ENCODE data around the gene B4GALT1.
A peak's percentile ranks its signal among the peaks of the same experiment; 100 is the strongest.
"Not testable (repeated sequence)": the region's sequence is repeated elsewhere in the genome, so short reads cannot be mapped to it uniquely, and the experiment has no call there.

B4GALT1 gene

DNA sequence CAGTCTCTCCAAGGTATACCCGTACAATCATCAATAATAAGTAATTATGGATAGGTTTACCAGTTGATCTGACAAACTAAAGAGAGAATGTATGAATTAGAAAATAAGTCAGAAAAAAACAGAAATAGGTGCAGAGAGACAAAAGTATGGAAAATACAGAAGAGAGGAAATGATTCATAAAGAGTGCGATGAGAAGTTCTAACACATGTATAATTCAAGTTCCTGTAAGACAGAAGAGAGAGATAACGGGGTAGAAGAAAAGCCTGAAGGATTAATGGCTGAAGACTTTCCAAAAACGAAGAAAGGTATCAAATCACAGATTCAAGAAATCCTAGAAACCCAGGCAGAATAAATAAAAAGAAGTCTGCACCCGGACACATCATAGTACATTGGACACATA is 74.5 kb downstream of the B4GALT1 start:
- DNase-seq, result no peak

DNA sequence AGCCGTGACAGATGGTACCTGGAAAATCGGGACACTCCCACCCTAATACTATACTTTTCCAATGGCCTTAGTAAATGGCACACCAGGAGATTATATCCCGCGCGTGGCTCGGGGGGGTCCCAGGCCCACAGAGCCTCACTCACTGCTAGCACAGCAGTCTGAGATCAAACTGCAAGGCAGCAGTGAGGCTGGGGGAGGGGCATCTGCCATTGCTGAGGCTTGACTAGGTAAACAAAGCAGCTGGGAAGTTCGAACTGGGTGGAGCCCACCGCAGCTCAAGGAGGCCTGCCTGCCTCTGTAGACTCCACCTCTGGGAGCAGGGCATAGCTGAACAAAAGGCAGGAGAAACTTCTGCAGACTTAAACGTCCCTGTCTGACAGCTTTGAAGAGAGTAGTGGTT is 81.5 kb downstream of the B4GALT1 start:
- DNase-seq, result not testable (repeated sequence)

GRCh38 chr9:33082538-33083326 is 84.4 kb downstream of the B4GALT1 start:
- DNase-seq, result no peak

DNA sequence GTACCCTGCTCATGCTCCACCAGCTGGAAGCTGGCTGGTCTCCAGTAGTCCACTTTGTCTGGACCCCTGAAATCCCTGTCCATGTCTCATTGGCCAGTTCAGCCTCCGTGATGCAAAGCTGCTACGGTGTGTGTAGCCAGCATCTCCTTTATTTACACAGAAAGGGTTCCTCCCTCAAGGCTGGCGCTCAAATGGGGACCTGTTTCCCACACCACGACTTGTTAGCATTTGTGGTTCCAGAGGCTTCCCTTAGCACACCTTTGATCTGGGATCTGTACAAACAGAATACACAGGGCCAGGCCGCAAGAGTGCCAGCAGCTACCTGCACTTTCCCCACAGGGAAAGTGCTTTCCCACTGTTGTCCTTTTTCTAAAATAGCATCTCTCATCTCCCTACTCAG is 85.0 kb downstream of the B4GALT1 start:
- DNase-seq, result no peak

DNA sequence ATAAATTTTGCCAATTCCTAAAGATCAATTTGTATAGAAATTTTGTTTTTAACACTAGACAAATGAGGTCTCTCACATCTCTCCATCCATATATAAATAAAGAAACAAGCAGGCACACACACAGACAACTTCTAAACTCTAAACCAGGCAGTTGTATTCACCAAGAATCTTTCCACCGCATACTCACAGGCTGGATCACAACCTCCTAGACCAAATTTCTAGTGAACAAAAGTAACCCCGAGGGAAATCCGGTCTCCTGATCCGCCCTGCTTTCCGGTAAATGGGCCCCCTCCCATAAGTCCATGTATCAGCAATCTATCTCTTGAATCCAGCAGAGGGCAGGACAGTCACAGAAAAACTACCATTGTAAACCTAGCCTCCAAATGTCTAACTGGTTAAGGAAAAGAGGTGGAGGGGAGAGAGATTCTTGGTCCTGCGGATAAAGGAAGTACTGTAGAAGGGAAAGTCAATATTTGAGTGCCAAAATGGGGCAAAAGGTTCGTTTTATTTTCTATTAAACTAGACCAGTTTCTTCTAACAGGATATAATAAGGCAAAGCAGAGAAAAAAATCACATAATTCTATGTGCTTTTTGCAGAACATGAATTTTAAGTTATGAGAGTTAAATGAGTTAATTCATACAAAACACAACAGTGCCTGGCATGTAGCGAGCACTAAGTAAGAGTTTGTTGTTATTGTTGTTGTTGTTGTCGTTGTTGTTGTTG is 85.8 kb downstream of the B4GALT1 start:
- DNase-seq, result peak; percentile 77

GRCh38 chr9:33080534-33080933 is 86.6 kb downstream of the B4GALT1 start:
- DNase-seq, result no peak

GRCh38 chr9:33076046-33077004 is 90.8 kb downstream of the B4GALT1 start, which contains the start of gene SMU1:
Gene SMU1, minus strand, starts transcription at chr9:33076674. Its CDS starts 66 bp downstream, at chr9:33076608.
- peak; percentile 98 for DNase-seq

- DNase-seq, result no peak
Measured at GRCh38 chr9:33068991-33069390, 98.1 kb downstream of the B4GALT1 start.

DNA sequence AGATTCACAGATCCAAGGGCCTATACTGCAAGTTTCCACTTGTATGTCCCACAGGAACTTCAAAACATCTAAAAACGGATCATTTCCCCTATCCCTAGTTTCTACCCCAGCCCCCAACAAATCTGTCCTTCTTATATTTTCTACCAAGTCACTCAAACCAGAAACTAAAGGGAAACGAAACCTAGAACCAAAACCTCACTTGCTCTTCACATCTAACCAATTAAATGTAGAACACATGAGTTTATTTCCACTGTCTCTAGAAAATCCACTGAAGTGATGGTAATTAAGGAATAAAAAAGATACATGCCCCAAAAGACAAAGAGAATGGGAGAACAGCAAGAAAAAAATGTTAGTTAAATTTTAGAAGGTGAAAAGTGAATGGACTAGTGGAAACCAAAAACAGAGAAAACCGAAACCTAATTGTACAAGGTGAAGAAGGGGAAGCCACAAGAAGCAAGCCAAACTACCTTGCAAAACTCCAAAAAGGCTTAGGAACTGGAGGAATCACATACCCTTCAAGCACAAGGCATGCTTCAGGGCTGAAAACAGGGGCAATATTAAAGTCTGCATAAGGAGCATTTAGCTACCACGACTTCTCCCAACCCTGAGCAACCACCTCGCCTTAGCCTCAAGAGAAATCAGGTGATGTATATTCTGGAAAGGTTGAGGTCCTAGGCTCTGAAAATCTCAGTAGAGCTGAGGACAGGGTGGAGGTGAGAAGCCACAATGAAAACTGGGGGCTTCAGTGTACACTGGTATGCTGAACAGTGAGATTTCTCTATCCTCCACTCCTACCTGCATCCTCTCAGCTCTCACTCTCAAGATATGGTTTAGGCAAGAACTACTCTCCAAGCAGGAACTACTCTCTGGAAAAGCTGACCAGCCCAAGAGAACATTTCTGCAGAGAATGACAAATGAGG is 101.7 kb downstream of the B4GALT1 start:
- DNase-seq, result no peak
